GM23248 (cell line): ENCODE data around the gene RNU1-2. TPM values are rescaled to one million over a fixed set of nuclear protein-coding genes. Genes with fewer than 3 reads are reported as not detected.
A peak's percentile ranks its signal among the peaks of the same experiment; 100 is the strongest.
"Not testable (repeated sequence)": the region's sequence is repeated elsewhere in the genome, so short reads cannot be mapped to it uniquely, and the experiment has no call there.

Experiments
- DNase-seq: peaks from one replicate; pipeline ENCODE4 v3.0.0-alpha.2; 2015
- H2AFZ ChIP-seq: fragments of 200-600 bp; sonication (generic); 2 replicates; pipeline ENCODE4 v1.6.1; 2016; ENCODE audit warnings: antibody characterized with exemption
- H3F3A ChIP-seq: fragments of 200-600 bp; sonication (generic); 2 replicates; pipeline ENCODE4 v1.6.1; 2016; ENCODE audit warnings: mild to moderate bottlenecking, antibody characterized with exemption, mixed run types; ENCODE audit not compliant: insufficient read depth
- H3K27ac ChIP-seq: fragments of 200-600 bp; sonication (generic); 2 replicates; pipeline ENCODE4 v1.5.1; 2016; ENCODE audit warnings: mild to moderate bottlenecking
- H3K27me3 ChIP-seq: fragments of 200-600 bp; sonication (generic); replicated peaks from 2 replicates; pipeline ENCODE4 v1.6.1; 2016; ENCODE audit warnings: mild to moderate bottlenecking; ENCODE audit not compliant: insufficient read depth
- H3K36me3 ChIP-seq: fragments of 200-600 bp; sonication (generic); 2 replicates; pipeline ENCODE4 v1.6.1; 2016; ENCODE audit warnings: low read depth, mild to moderate bottlenecking
- H3K4me1 ChIP-seq: fragments of 200-600 bp; sonication (generic); 2 replicates; pipeline ENCODE4 v1.6.1; 2016; ENCODE audit warnings: mild to moderate bottlenecking; ENCODE audit not compliant: insufficient read depth
- H3K4me2 ChIP-seq: fragments of 200-600 bp; sonication (generic); one replicate; pipeline ENCODE4 v1.6.1; 2016; ENCODE audit warnings: mild to moderate bottlenecking; ENCODE audit not compliant: unreplicated experiment
- H3K4me3 ChIP-seq: fragments of 200-600 bp; sonication (generic); 2 replicates; pipeline ENCODE4 v1.5.1; 2016; ENCODE audit warnings: mild to moderate bottlenecking
- H3K79me2 ChIP-seq: fragments of 200-600 bp; sonication (generic); 2 replicates; pipeline ENCODE4 v1.6.1; 2016; ENCODE audit warnings: mild to moderate bottlenecking; ENCODE audit not compliant: insufficient read depth
- H3K9ac ChIP-seq: fragments of 200-600 bp; sonication (generic); 2 replicates; pipeline ENCODE4 v1.6.1; 2016; ENCODE audit warnings: mild to moderate bottlenecking
- H3K9me2 ChIP-seq: fragments of 200-600 bp; sonication (generic); 2 replicates; pipeline ENCODE4 v1.6.1; 2016; ENCODE audit warnings: mixed run types, mild to moderate bottlenecking, moderate library complexity; ENCODE audit not compliant: insufficient read depth
- H3K9me3 ChIP-seq: fragments of 200-600 bp; sonication (generic); one replicate; pipeline ENCODE4 v1.6.1; 2017; ENCODE audit warnings: low read depth
- H4K20me1 ChIP-seq: fragments of 200-600 bp; sonication (generic); 2 replicates; pipeline ENCODE4 v1.6.0; 2016; ENCODE audit not compliant: insufficient read depth
- EZH2 ChIP-seq: fragments of 200-600 bp; sonication (generic); IDR thresholded peaks from 2 replicates; pipeline ENCODE4 v1.6.1; 2018; ENCODE audit warnings: antibody characterized with exemption, mild to moderate bottlenecking; ENCODE audit not compliant: insufficient read depth, poor library complexity, severe bottlenecking
- EZH2phosphoT487 ChIP-seq: fragments of 200-600 bp; sonication (generic); IDR thresholded peaks from 2 replicates; pipeline ENCODE4 v1.6.1; 2018; ENCODE audit warnings: antibody characterized with exemption, moderate library complexity, mild to moderate bottlenecking, low read depth; ENCODE audit not compliant: insufficient read depth
- WGBS, 2 experiments: methylation state at CpG; one replicate each; pipeline ENCODE4 v1.1.6; 2015 to 2017; ENCODE audit warnings: low lambda C conversion rate in 2 of 2, low coverage in 1 of 2; ENCODE audit errors: missing lambda C conversion rate in 2 of 2; 5-methylcytosine and 5-hydroxymethylcytosine counted together
- in situ Hi-C: fragments of 300-500 bp; cut with MboI; formaldehyde crosslinking; loops from 2 replicates; pipeline ENCODE4 v1.15.0; 2020
- polyA plus RNA-seq: library from polyadenylated mRNA; unstranded; fragments of >200 nt; fragmentation: Nextera tagmentation; extraction: Ambion mirVana; gene quantifications from 2 replicates; pipeline ENCODE4 v1.2.1, GENCODE V29; 2016
- total RNA-seq: library from RNA; depleted of rRNA; stranded (reverse); fragments of >200 nt; shearing (Covaris generic); gene quantifications from 2 replicates; pipeline ENCODE4 v1.2.3, GENCODE V29; 2014

RNU1-2 gene
- total and polyA plus RNA-seq, 2 experiments from 2014 or later, result not detected

DNA sequence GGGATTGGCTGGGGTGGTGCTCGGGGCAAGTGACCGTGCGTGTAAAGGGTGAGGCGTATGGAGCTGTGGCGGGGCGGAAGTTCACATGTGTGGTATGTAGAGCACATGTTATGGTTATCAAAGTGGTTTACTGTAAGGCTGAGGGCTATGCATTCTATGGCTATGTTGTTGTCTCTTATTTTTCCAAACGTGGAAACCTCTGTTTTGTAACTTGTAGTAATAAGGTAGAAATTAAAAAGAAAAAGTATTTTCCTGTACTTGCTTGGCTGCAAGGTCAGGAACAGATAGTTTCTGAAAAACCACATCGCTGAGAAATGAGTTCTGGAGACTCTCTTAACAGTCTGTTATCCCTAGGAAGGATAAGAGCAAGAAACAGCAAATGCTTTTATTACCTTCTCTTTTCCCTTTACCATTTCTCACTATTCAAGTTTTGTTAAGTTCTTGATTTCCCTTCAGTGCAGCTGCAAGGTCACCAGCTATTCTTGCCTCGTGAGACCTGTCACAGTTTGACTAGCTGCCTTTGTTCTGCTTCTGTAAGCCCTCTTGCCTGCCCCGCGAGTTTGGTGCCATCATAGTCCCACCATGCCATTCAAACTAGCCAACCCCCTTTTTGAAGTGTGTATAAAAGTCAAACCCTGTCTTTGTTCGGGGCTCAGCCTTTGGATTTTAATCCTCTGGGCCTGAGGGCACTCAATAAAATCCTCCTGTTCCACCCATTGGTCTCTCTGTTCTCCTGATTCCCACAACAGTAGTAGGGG lies 9.5 kb downstream of the RNU1-2 start:
- peak overlapping the region; percentile 95 for H3K4me2 ChIP-seq
- peak; percentile 91 for DNase-seq
- in situ Hi-C loops, result no loop called here
- H3K79me2 ChIP-seq, result no peaks in the 10 kb centered on the region
- H4K20me1 ChIP-seq, result no peaks in the 10 kb centered on the region
- H3K9me3 ChIP-seq, result no peaks in the 10 kb centered on the region
- no peak for TF ChIP-seq EZH2
- no peak for TF ChIP-seq EZH2phosphoT487
- H3K27ac ChIP-seq, result peak overlapping the region; percentile 94
- H3K27me3 ChIP-seq, result no peaks in the 10 kb centered on the region
- H3K9ac ChIP-seq, result peak overlapping the region; percentile 87
- H2AFZ ChIP-seq, result peak overlapping the region; percentile 92
- H3K9me2 ChIP-seq, result no peaks in the 10 kb centered on the region
- peaks cover 45% of the 10 kb centered on the region for H3F3A ChIP-seq
- 6 to 7% methylated on average over 12 of the region's 12 CpGs for WGBS, 2 experiments
- H3K4me3 ChIP-seq, result peak overlapping the region; percentile 78
- H3K4me1 ChIP-seq, result peaks cover 30% of the 10 kb centered on the region
- no peaks in the 10 kb centered on the region for H3K36me3 ChIP-seq

DNA sequence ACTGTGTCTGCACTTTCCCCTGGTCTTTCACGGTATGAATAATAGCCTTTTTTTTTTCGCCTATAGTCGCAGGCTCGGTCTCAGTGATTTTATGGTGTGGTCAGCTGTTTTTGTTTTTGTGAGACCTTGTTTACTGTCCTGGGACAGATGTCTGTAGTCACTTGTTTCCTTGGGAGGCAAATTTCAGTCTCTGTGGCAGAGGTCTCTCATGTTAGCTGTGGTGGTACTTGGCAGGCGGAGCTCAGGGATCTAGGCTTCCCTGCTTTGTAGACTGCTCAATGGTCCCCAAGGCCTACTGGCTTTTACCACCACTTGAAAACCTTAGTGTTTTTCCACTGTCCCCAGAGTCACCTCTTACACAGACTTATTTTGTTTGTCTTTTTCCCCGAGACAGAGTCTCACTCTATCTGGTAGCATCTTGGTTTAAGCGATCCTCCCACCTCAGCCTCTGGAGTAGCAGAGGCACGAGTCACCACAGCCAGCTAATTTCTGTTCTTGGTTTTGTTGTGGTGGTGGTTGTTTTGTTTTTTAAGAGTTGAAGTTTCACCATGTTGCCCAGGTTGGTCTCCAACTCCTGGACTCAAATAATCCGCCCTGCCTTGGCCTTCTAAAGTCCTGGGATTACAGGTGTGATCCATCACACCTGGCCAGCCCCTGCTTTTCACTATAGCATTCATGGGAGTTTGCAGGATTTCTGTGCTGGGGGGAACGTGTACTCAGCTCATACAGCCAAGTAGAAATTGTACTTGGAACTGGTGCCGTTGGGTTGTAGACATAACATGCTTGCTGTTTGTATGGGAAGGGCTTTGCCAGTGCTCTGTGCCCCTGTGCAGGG lies 10.3 kb downstream of the RNU1-2 start:
- Histone ChIP-seq H3K79me2 (no peaks in the 10 kb centered on the region), H2AFZ (no peak overlapping the region), H3F3A (peaks cover 45% of the 10 kb centered on the region), H3K27me3 (no peaks in the 10 kb centered on the region), H3K4me3 (no peak overlapping the region), H3K27ac (peak overlapping the region; percentile 94), H3K4me2 (peak overlapping the region; percentile 10), H3K9ac (peak overlapping the region; percentile 12), H3K9me3 (no peaks in the 10 kb centered on the region), H3K4me1 (peaks cover 30% of the 10 kb centered on the region), H4K20me1 (no peaks in the 10 kb centered on the region), H3K36me3 (no peaks in the 10 kb centered on the region), H3K9me2 (no peaks in the 10 kb centered on the region)
- in situ Hi-C loops, result no loop called here
- no peak for TF ChIP-seq EZH2
- TF ChIP-seq EZH2phosphoT487, result no peak
- WGBS, 2 experiments, result 68 to 71% methylated on average over 11 of the region's 11 CpGs
- DNase-seq, result peak; percentile 75

DNA sequence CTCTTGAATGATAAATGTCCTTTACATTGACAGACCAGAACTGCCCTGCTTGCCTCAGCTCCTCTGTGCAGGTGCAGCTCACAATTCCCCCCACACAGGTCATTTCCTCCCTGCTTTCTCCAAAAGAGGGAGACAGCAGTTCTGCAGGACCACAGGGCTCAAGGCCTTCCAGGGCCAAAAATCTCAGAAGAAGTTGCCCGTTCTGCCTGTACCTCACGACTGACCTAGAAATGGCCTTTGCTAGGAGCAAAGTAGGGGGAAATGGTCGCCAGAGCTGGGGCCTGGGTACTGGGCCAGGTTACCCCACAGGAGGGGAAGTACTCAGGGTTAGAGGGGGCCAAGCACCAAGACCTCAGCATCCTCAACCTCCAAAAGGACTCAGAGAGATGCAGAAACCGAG lies 11.1 kb downstream of the RNU1-2 start:
- H3K27me3 ChIP-seq, result no peaks in the 10 kb centered on the region
- TF ChIP-seq EZH2 (no peak), EZH2phosphoT487 (no peak)
- no peak overlapping the region for H3K4me3 ChIP-seq
- H3F3A ChIP-seq, result peaks cover 45% of the 10 kb centered on the region
- no peak overlapping the region for H3K9ac ChIP-seq
- no peak overlapping the region for H3K4me2 ChIP-seq
- no peak overlapping the region for H3K27ac ChIP-seq
- H3K79me2 ChIP-seq, result no peaks in the 10 kb centered on the region
- no peaks in the 10 kb centered on the region for H3K9me2 ChIP-seq
- in situ Hi-C loops, result no loop called here
- no peak overlapping the region for H2AFZ ChIP-seq
- 66 to 78% methylated on average over 4 of the region's 4 CpGs for WGBS, 2 experiments
- H3K36me3 ChIP-seq, result no peaks in the 10 kb centered on the region
- no peaks in the 10 kb centered on the region for H3K9me3 ChIP-seq
- DNase-seq, result no peak
- no peaks in the 10 kb centered on the region for H4K20me1 ChIP-seq
- H3K4me1 ChIP-seq, result peaks cover 30% of the 10 kb centered on the region

- H4K20me1 ChIP-seq, result no peaks in the 10 kb centered on the region
- no peak overlapping the region for H3K27ac ChIP-seq
- H3K4me1 ChIP-seq, result peaks cover 24% of the 10 kb centered on the region
- H3K9ac ChIP-seq, result no peak overlapping the region
- H3K9me3 ChIP-seq, result no peaks in the 10 kb centered on the region
- H3K79me2 ChIP-seq, result no peaks in the 10 kb centered on the region
- 79% methylated on average over 15 of the region's 15 CpGs for WGBS, 2 experiments
- H3K4me3 ChIP-seq, result no peak overlapping the region
- no peaks in the 10 kb centered on the region for H3K9me2 ChIP-seq
- no peak for TF ChIP-seq EZH2phosphoT487
- TF ChIP-seq EZH2, result no peak
- DNase-seq, result no peak
- peaks cover 35% of the 10 kb centered on the region for H3F3A ChIP-seq
- no peaks in the 10 kb centered on the region for H3K36me3 ChIP-seq
- no peak overlapping the region for H2AFZ ChIP-seq
- no peak overlapping the region for H3K4me2 ChIP-seq
- no peaks in the 10 kb centered on the region for H3K27me3 ChIP-seq
- in situ Hi-C loops, result no loop called here
These were observed 12.3 kb downstream of the RNU1-2 start for GRCh38 chr1:16907870-16908758.

DNA sequence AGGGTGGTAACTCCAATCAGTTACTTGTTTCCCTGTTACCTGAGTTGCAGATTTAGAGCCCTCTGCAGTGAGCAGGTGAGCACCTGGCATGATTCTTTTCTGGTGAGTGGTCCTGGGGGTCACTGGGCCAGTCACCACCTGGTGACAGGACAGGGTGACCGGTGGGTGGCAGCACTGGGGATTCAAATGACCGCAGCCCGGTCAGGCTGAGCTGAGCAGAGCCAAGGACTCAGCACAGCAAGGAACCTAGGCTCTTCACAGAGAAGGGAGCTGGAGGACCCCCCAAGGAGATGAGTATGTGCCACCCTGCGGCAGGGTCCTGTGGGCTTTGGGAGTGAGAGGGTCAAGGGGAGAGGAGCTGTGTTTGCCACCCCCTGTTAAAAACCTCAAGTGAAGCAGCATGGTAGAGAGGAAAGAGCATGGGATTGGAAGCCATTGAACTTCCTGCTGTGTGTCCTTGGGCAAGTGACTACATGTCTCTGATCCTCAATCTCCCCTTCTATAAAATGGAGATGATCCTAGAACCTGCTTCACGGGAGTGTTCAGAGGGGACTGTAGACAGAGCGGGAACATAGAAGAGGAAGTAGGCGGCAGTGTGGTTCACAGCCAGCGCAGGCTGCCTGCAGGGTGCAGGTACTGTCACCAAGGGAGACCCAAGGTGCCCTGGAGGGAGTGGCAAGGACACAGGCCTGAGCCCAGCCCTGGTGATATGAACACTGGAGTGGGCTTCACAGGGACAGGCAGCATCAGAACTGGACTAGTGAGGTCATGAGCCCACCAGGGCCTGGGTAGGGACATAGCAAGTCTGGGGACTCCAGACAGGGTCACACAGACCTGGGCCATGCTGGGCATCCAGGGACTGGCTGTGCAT lies 16.3 kb downstream of the RNU1-2 start:
- H3K9ac ChIP-seq, in situ Hi-C loops, H3K27ac ChIP-seq, DNase-seq, H3K27me3 ChIP-seq, H3K4me3 ChIP-seq, H3K79me2 ChIP-seq, H3K4me1 ChIP-seq, H2AFZ ChIP-seq, H3K4me2 ChIP-seq, H3K9me3 ChIP-seq, H4K20me1 ChIP-seq, H3K36me3 ChIP-seq, H3K9me2 ChIP-seq, H3F3A ChIP-seq: not testable (repeated sequence)
- 80 to 87% methylated on average over 8 of the region's 8 CpGs for WGBS, 2 experiments
